GM12892 (cell line): Measurements from ENCODE around the gene CACNA2D2. TPM values are rescaled to one million over a fixed set of nuclear protein-coding genes. Genes with fewer than 3 reads are reported as not detected.
A peak's percentile ranks its signal among the peaks of the same experiment; 100 is the strongest.

Source experiments
- DNase-seq: peaks from one replicate; pipeline ENCODE4 v3.0.0; 2011; ENCODE audit not compliant: insufficient read length
- FAIRE-seq: peaks from 2 replicates; lab custom pipeline; 2011; peaks lifted over from hg19 to GRCh38; lab: Jason Lieb, UNC
- POLR2A ChIP-seq: IDR thresholded peaks from 2 replicates; pipeline ENCODE4 v1.6.1; 2011; ENCODE audit warnings: low read depth, low read length, control low read depth
- POLR2AphosphoS5 ChIP-seq: IDR thresholded peaks from 2 replicates; pipeline ENCODE4 v1.6.1; 2011; ENCODE audit warnings: low read depth, low read length, control low read depth
- TAF1 ChIP-seq: IDR thresholded peaks from 2 replicates; pipeline ENCODE4 v1.6.1; 2011; ENCODE audit warnings: low read depth, mild to moderate bottlenecking, control low read depth, low read length, borderline replicate concordance
- polyA plus RNA-seq: library from polyadenylated mRNA; unstranded; fragments of >200 nt; gene quantifications from one replicate; pipeline ENCODE4 v1.2.1, GENCODE V29; 2012; ENCODE audit warnings: missing spikeins, inconsistent platforms; ENCODE audit not compliant: missing spikeins

The CACNA2D2 gene
- not detected for polyA plus RNA-seq

- FAIRE-seq = no peak
- TF ChIP-seq POLR2A (no peak), POLR2AphosphoS5 (no peak), TAF1 (no peak)
- DNase-seq = peak; percentile 54
Observed at GRCh38 chr3:50503504-50504342, at the start of gene CACNA2D2. TSS of gene CACNA2D2 (minus strand) at chr3:50503634. CDS start at chr3:50503423, 211 bp downstream.

- TF ChIP-seq POLR2AphosphoS5 (no peak), TAF1 (no peak), POLR2A (no peak)
- DNase-seq (no peak), FAIRE-seq (no peak)
Observed at GRCh38 chr3:50552598-50552997, 49.2 kb upstream of the CACNA2D2 start.

GRCh38 chr3:50551681-50552435, 48.4 kb upstream of the CACNA2D2 start:
- DNase-seq (no peak), FAIRE-seq (no peak)
- TF ChIP-seq POLR2A (no peak), TAF1 (no peak), POLR2AphosphoS5 (no peak)

- no peak for TF ChIP-seq POLR2AphosphoS5
- no peak for TF ChIP-seq TAF1
- TF ChIP-seq POLR2A = no peak
- FAIRE-seq (no peak), DNase-seq (no peak)
Observed at GRCh38 chr3:50551054-50551659, 47.7 kb upstream of the CACNA2D2 start.

- no peak for TF ChIP-seq TAF1
- TF ChIP-seq POLR2AphosphoS5 = no peak
- no peak for TF ChIP-seq POLR2A
- FAIRE-seq (peak; percentile 73), DNase-seq (peak; percentile 71)
Observed at GRCh38 chr3:50550079-50550736, 46.8 kb upstream of the CACNA2D2 start.

GRCh38 chr3:50549226-50549625, 45.8 kb upstream of the CACNA2D2 start:
- TF ChIP-seq POLR2A (no peak), TAF1 (no peak), POLR2AphosphoS5 (no peak)
- DNase-seq = no peak
- no peak for FAIRE-seq

- DNase-seq (no peak), FAIRE-seq (no peak)
- TF ChIP-seq POLR2A (no peak), POLR2AphosphoS5 (no peak), TAF1 (no peak)
Observed at GRCh38 chr3:50545781-50546180, 42.3 kb upstream of the CACNA2D2 start.

GRCh38 chr3:50542177-50543034, 39.0 kb upstream of the CACNA2D2 start:
- peak; percentile 83 for DNase-seq
- FAIRE-seq = peak; percentile 76
- no peak for TF ChIP-seq TAF1

GRCh38 chr3:50539356-50540286, 36.2 kb upstream of the CACNA2D2 start:
- DNase-seq = no peak
- TF ChIP-seq POLR2A (no peak), POLR2AphosphoS5 (no peak), TAF1 (no peak)
- no peak for FAIRE-seq
